Measurements from ENCODE around the gene FOXI2. TPM values are rescaled to one million over a fixed set of nuclear protein-coding genes. Genes with fewer than 3 reads are reported as not detected.

Gene FOXI2
- total and polyA plus RNA-seq, 2 of the 4 experiments (the other 2 are of a cell fraction) = not detected

GRCh38 chr10:127757033-127757432 is 20.0 kb downstream of the FOXI2 start:
- Histone ChIP-seq H3K9me1 (ENCODE audit: insufficient read depth, low read length) (no peaks in the 10 kb centered on the region), H3K9me3 (ENCODE audit: control insufficient read depth, insufficient read depth, low read length) (peaks cover 10% of the 10 kb centered on the region), H2AFZ (replicated peaks; ENCODE audit: low read length, poor library complexity) (no peak overlapping the region), H3K4ac (ENCODE audit: low read depth, low read length) (no peak overlapping the region), H3K14ac (replicated peaks; ENCODE audit: low read depth, low read length) (no peak overlapping the region), H3K4me1 (ENCODE audit: control insufficient read depth, insufficient read depth, low read length) (no peaks in the 10 kb centered on the region), H3K27me3 (ENCODE audit: control insufficient read depth, insufficient read depth, low read length) (no peaks in the 10 kb centered on the region), H3K4me3 (ENCODE audit: insufficient read depth, low read depth, low read length) (no peak overlapping the region), H4K91ac (ENCODE audit: insufficient read depth, low read depth, low read length) (no peak overlapping the region), H4K20me1 (ENCODE audit: insufficient read depth, low read length) (no peaks in the 10 kb centered on the region), H2BK20ac (ENCODE audit: low read depth, low read length) (no peak overlapping the region), H3K9ac (ENCODE audit: low read depth, low read length) (no peak overlapping the region), H2BK15ac (ENCODE audit: low read depth, low read length) (no peak overlapping the region), H2BK5ac (ENCODE audit: low read depth, low read length, poor library complexity, severe bottlenecking) (no peak overlapping the region), H2AK9ac (replicated peaks; ENCODE audit: low read depth, low read length, poor library complexity) (no peak overlapping the region), H2BK120ac (ENCODE audit: low read depth, low read length) (no peak overlapping the region), H4K8ac (ENCODE audit: low read depth in 2 of 2, low read length in 2 of 2) (no peak overlapping the region), H3K36me3 (ENCODE audit: control insufficient read depth, insufficient read depth, low read length) (no peaks in the 10 kb centered on the region), H2AK5ac (ENCODE audit: low read depth, low read length) (no peak overlapping the region), H3K23ac (ENCODE audit: low read depth, low read length) (no peak overlapping the region), H3K56ac (ENCODE audit: extremely low read depth, insufficient read depth, low read length) (no peak overlapping the region), H3K18ac (ENCODE audit: low read depth, low read length) (no peak overlapping the region), H3K79me1 (ENCODE audit: low read depth in 1 of 2, low read length in 2 of 2) (no peaks in the 10 kb centered on the region), H3K27ac (ENCODE audit: insufficient read depth, low read length) (no peak overlapping the region), H4K5ac (ENCODE audit: low read depth, low read length) (no peak overlapping the region), H3K4me2 (ENCODE audit: low read depth, low read length) (no peak overlapping the region)
- no peak for TF ChIP-seq CEBPB (IDR thresholded peaks at IDR 0.05; ENCODE audit: low read depth, low read length)
- TF ChIP-seq BHLHE40 (IDR thresholded peaks at IDR 0.05; ENCODE audit: low read depth, low read length) = no peak
- TF ChIP-seq NFE2L2 (IDR thresholded peaks at IDR 0.05; ENCODE audit: low read depth, low read length) = no peak
- no peak for TF ChIP-seq USF2 (IDR thresholded peaks at IDR 0.05; ENCODE audit: low read depth, low read length)
- TF ChIP-seq POLR2A (IDR thresholded peaks at IDR 0.05; ENCODE audit: low read depth, low read length) = no peak
- TF ChIP-seq RCOR1 (IDR thresholded peaks at IDR 0.05; ENCODE audit: insufficient replicate concordance, low read length) = no peak
- no peak for TF ChIP-seq ELK1 (IDR thresholded peaks at IDR 0.05; ENCODE audit: borderline replicate concordance, low read depth, low read length)
- TF ChIP-seq RAD21 (IDR thresholded peaks at IDR 0.05; ENCODE audit: low read length) = no peak
- TF ChIP-seq FOS (IDR thresholded peaks at IDR 0.05; ENCODE audit: low read depth, low read length) = no peak
- no peak for TF ChIP-seq MXI1 (IDR thresholded peaks at IDR 0.05; ENCODE audit: borderline replicate concordance, low read depth, low read length)
- no peak for TF ChIP-seq MAZ (IDR thresholded peaks at IDR 0.05; ENCODE audit: borderline replicate concordance, low read depth, low read length)
- no peak for TF ChIP-seq RFX5 (IDR thresholded peaks at IDR 0.05; ENCODE audit: low read depth, low read length)
- TF ChIP-seq MAFK (IDR thresholded peaks at IDR 0.05; ENCODE audit: low read depth, low read length) = no peak
- TF ChIP-seq SMC3 (IDR thresholded peaks at IDR 0.05; ENCODE audit: low read depth, low read length) = no peak
- no peak for TF ChIP-seq CHD1 (IDR thresholded peaks at IDR 0.05; ENCODE audit: low read depth, low read length)
- TF ChIP-seq CTCF (conservative IDR thresholded peaks at IDR 0.05; ENCODE audit: low read depth, low read length) = no peak
- dilution Hi-C loops (cut with HindIII; ENCODE audit: low sequenced_read_pairs, unreplicated experiment) = no loop called here
- POLR2A ChIA-PET (ENCODE audit: unreplicated experiment) = no interaction called here
- 78% methylated on average over 5 of the region's 7 CpGs; no CpG with 5 or more reads in 1 of the 2 experiments for WGBS, 2 experiments (ENCODE audit: extremely low coverage in 2 of 2, insufficient read length in 1 of 2)
- no TSS peak for BruUV-seq (replicated peaks)
- in situ Hi-C loops (cut with MboI; ENCODE audit: low sequenced_read_pairs) = no loop called here
- CTCF ChIA-PET = no interaction called here
- intact Hi-C loops (cut with micrococcal nuclease) = no loop called here
- DNase-seq (no peak), ATAC-seq (ENCODE audit: low read depth) (no peak)
